A673 (cell line): ENCODE results near the gene AGAP2. TPM values are rescaled to one million over a fixed set of nuclear protein-coding genes. Genes with fewer than 3 reads are reported as not detected.

Experiments
- BruUV-seq: library from RNA; stranded (reverse); fragments of 400-500 nt; replicated peaks from 2 replicates; lab custom pipeline; 2021; lab: Mats Ljungman, UMichigan
- CTCF ChIA-PET: fragments of 300-600 bp; sonication (Branson Sonifier 250); formaldehyde crosslinking; loops from one replicate; lab custom pipeline; 2022; ENCODE audit warnings: antibody characterized with exemption; lab: Charles Lee
- POLR2A ChIA-PET: fragments of 300-600 bp; sonication (Branson Sonifier 250); formaldehyde crosslinking; loops from one replicate; lab custom pipeline; 2022; ENCODE audit warnings: antibody characterized with exemption; ENCODE audit not compliant: low non-redundant PET; lab: Charles Lee
- DNase-seq: peaks from one replicate; pipeline ENCODE4 v3.0.0-alpha.2; 2015; ENCODE audit warnings: low spot score
- H3K27ac ChIP-seq: fragments of 200-600 bp; sonication (generic); 2 replicates; pipeline ENCODE4 v1.5.1; 2016; ENCODE audit warnings: mixed run types, low read depth, mild to moderate bottlenecking, mixed read lengths, antibody characterized with exemption, low read length; ENCODE audit not compliant: poor library complexity, severe bottlenecking
- H3K27me3 ChIP-seq: fragments of 200-600 bp; sonication (generic); replicated peaks from 2 replicates; pipeline ENCODE4 v1.6.1; 2017; ENCODE audit warnings: mixed run types, low read depth, mild to moderate bottlenecking, mixed read lengths, antibody characterized with exemption, low read length; ENCODE audit not compliant: insufficient read depth, poor library complexity
- H3K36me3 ChIP-seq: fragments of 200-600 bp; sonication (generic); 2 replicates; pipeline ENCODE4 v1.6.1; 2016; ENCODE audit warnings: mixed run types, mild to moderate bottlenecking, mixed read lengths, antibody characterized with exemption, low read length; ENCODE audit not compliant: insufficient read depth, poor library complexity, severe bottlenecking
- H3K4me1 ChIP-seq: fragments of 200-600 bp; sonication (generic); 2 replicates; pipeline ENCODE4 v1.6.1; 2017; ENCODE audit warnings: mixed run types, mild to moderate bottlenecking, mixed read lengths, antibody characterized with exemption, low read length; ENCODE audit not compliant: insufficient read depth, poor library complexity, severe bottlenecking
- H3K4me3 ChIP-seq: fragments of 200-600 bp; sonication (generic); 2 replicates; pipeline ENCODE4 v1.5.1; 2016; ENCODE audit warnings: low read depth, mixed run types, mild to moderate bottlenecking, mixed read lengths, low read length; ENCODE audit not compliant: poor library complexity, severe bottlenecking
- H3K9me3 ChIP-seq: fragments of 200-600 bp; sonication (generic); 2 replicates; pipeline ENCODE4 v1.6.1; 2016; ENCODE audit warnings: mixed run types, low read depth, mild to moderate bottlenecking, mixed read lengths, antibody characterized with exemption, low read length; ENCODE audit not compliant: poor library complexity, severe bottlenecking
- CTCF ChIP-seq: fragments of 300-800, 200-600 bp; sonication (generic); conservative IDR thresholded peaks from 2 replicates; pipeline ENCODE4 v1.5.1; 2017; ENCODE audit warnings: low read depth, mild to moderate bottlenecking, antibody characterized with exemption, low read length, moderate library complexity, mixed read lengths
- EZH2 ChIP-seq: fragments of 200-600 bp; sonication (generic); IDR thresholded peaks from 2 replicates; pipeline ENCODE4 v1.6.1; 2017; ENCODE audit warnings: borderline replicate concordance, low read depth, mild to moderate bottlenecking, mixed read lengths, antibody characterized with exemption, low read length; ENCODE audit not compliant: poor library complexity, severe bottlenecking
- intact Hi-C: fragments of 100-400 bp; cut with micrococcal nuclease; formaldehyde crosslinking; loops from one replicate; pipeline ENCODE4 v1.10.0; 2022; ENCODE audit not compliant: unreplicated experiment
- total RNA-seq: library from RNA; stranded (reverse); gene quantifications from 2 replicates; pipeline ENCODE4 v1.2.3, GENCODE V29; 2021

Gene AGAP2
- total RNA-seq, 1 experiment from 2014 or later, result 4.0 TPM

- no peaks in the 10 kb centered on the region for H3K27me3 ChIP-seq
- H3K9me3 ChIP-seq, result no peaks in the 10 kb centered on the region
- DNase-seq, result peak; percentile 96
- ChIA-PET POLR2A (no interaction called here), CTCF (interaction anchor here (0.5 to 2.4 kb wide), 7 partner anchors 10 to 267 kb away, joined by 3 to 17 read pairs (median 4); partner anchors contain the start of gene TSPAN31)
- TF ChIP-seq CTCF, result peak; percentile 95
- no peak for TF ChIP-seq EZH2
- peaks cover 7% of the 10 kb centered on the region for H3K4me1 ChIP-seq
- intact Hi-C loops, result loop anchor here (5.0 kb wide), 1 partner anchor 144 kb away; no protein-coding TSS in a partner anchor
- peak overlapping the region; percentile 82 for H3K4me3 ChIP-seq
- H3K36me3 ChIP-seq, result no peaks in the 10 kb centered on the region
- BruUV-seq, result TSS peak; percentile 12
- peak overlapping the region; percentile 90 for H3K27ac ChIP-seq
Measured at GRCh38 chr12:57726151-57726883, 12.2 kb downstream of the AGAP2 start.

- intact Hi-C loops, result loop anchor here (5.0 kb wide), 1 partner anchor 144 kb away; no protein-coding TSS in a partner anchor
- H3K9me3 ChIP-seq, result no peaks in the 10 kb centered on the region
- BruUV-seq, result no TSS peak
- peak overlapping the region; percentile 90 for H3K27ac ChIP-seq
- POLR2A ChIA-PET, result no interaction called here
- H3K27me3 ChIP-seq, result no peaks in the 10 kb centered on the region
- H3K4me3 ChIP-seq, result peak overlapping the region; percentile 82
- no peak for TF ChIP-seq EZH2
- no peak for TF ChIP-seq CTCF
- no peak for DNase-seq
- H3K4me1 ChIP-seq, result peaks cover 7% of the 10 kb centered on the region
- CTCF ChIA-PET, result interaction anchor here (0.6 to 2.4 kb wide), 6 partner anchors 10 to 267 kb away, joined by 3 to 17 read pairs (median 4); partner anchors contain the start of gene TSPAN31
- no peaks in the 10 kb centered on the region for H3K36me3 ChIP-seq
Measured at GRCh38 chr12:57725851-57726150, 12.7 kb downstream of the AGAP2 start.

GRCh38 chr12:57724936-57725740, 13.4 kb downstream of the AGAP2 start:
- H3K27ac ChIP-seq, result no peak overlapping the region
- H3K9me3 ChIP-seq, result no peaks in the 10 kb centered on the region
- H3K4me1 ChIP-seq, result peaks cover 7% of the 10 kb centered on the region
- BruUV-seq, result TSS peak; percentile 51
- no peaks in the 10 kb centered on the region for H3K36me3 ChIP-seq
- intact Hi-C loops, result loop anchor here (5.0 kb wide), 1 partner anchor 143 kb away; no protein-coding TSS in a partner anchor
- CTCF ChIA-PET, result interaction anchor here (0.6 to 2.4 kb wide), 5 partner anchors 11 to 142 kb away, joined by 3 to 17 read pairs (median 4); partner anchors contain the start of gene TSPAN31
- H3K4me3 ChIP-seq, result no peak overlapping the region
- H3K27me3 ChIP-seq, result no peaks in the 10 kb centered on the region
- TF ChIP-seq EZH2, result no peak
- TF ChIP-seq CTCF, result no peak
- no peak for DNase-seq
- POLR2A ChIA-PET, result no interaction called here
